ENCODE results near the gene CPEB3. TPM values are rescaled to one million over a fixed set of nuclear protein-coding genes. Genes with fewer than 3 reads are reported as not detected.

CPEB3 gene
- total RNA-seq, 2 donors from 2014 or later = 10.6 to 16.9 TPM

- Histone ChIP-seq H3K9me3 (no peaks in the 10 kb centered on the region), H3K27me3 (replicated peaks; ENCODE audit: insufficient read depth) (no peaks in the 10 kb centered on the region), H3K4me1 (replicated peaks) (no peaks in the 10 kb centered on the region), H3K36me3 (no peaks in the 10 kb centered on the region), H3K27ac (no peak overlapping the region), H3K4me3 (no peak overlapping the region)
- no peak for DNase-seq (ENCODE audit: low spot score)
- 93% methylated on average over 2 of the region's 2 CpGs for WGBS
- TF ChIP-seq POLR2A (IDR thresholded peaks at IDR 0.05) = no peak
- TF ChIP-seq CTCF (IDR thresholded peaks at IDR 0.05) = no peak
- TF ChIP-seq POLR2AphosphoS5 (IDR thresholded peaks at IDR 0.05) = no peak
- intact Hi-C loops (cut with DNase I) = no loop called here
These were observed 226.4 kb downstream of the CPEB3 start for GRCh38 chr10:92064506-92064905.

GRCh38 chr10:92062273-92062672 lies 228.6 kb downstream of the CPEB3 start:
- intact Hi-C loops (cut with DNase I) = no loop called here
- no peak overlapping the region for H3K4me3 ChIP-seq
- WGBS = 74% methylated on average over 1 of the region's 1 CpG

GRCh38 chr10:92054807-92055206 lies 236.1 kb downstream of the CPEB3 start:
- no peaks in the 10 kb centered on the region for H3K27me3 ChIP-seq (replicated peaks; ENCODE audit: insufficient read depth)
- no peaks in the 10 kb centered on the region for H3K36me3 ChIP-seq
- intact Hi-C loops (cut with DNase I) = no loop called here
- no peak overlapping the region for H3K4me3 ChIP-seq
- no peak overlapping the region for H3K27ac ChIP-seq
- H3K9me3 ChIP-seq = no peaks in the 10 kb centered on the region
- no peaks in the 10 kb centered on the region for H3K4me1 ChIP-seq (replicated peaks)
- DNase-seq (ENCODE audit: low spot score) = no peak
- TF ChIP-seq POLR2A (IDR thresholded peaks at IDR 0.05) = no peak
- TF ChIP-seq CTCF (IDR thresholded peaks at IDR 0.05) = no peak
- TF ChIP-seq POLR2AphosphoS5 (IDR thresholded peaks at IDR 0.05) = no peak

More at GRCh38 chr10:92062273-92062672, 228.6 kb downstream of the CPEB3 start:
- Histone ChIP-seq H3K27ac (no peak overlapping the region), H3K9me3 (no peaks in the 10 kb centered on the region), H3K36me3 (no peaks in the 10 kb centered on the region), H3K4me1 (replicated peaks) (no peaks in the 10 kb centered on the region), H3K27me3 (replicated peaks; ENCODE audit: insufficient read depth) (no peaks in the 10 kb centered on the region)
- no peak for DNase-seq (ENCODE audit: low spot score)
- TF ChIP-seq POLR2A (IDR thresholded peaks at IDR 0.05) (no peak), POLR2AphosphoS5 (IDR thresholded peaks at IDR 0.05) (no peak), CTCF (IDR thresholded peaks at IDR 0.05) (no peak)

- Histone ChIP-seq H3K4me3 (no peak overlapping the region), H3K36me3 (no peaks in the 10 kb centered on the region), H3K27me3 (replicated peaks; ENCODE audit: insufficient read depth) (no peaks in the 10 kb centered on the region), H3K4me1 (replicated peaks) (no peaks in the 10 kb centered on the region), H3K9me3 (no peaks in the 10 kb centered on the region), H3K27ac (no peak overlapping the region)
- intact Hi-C loops (cut with DNase I) = no loop called here
- DNase-seq (ENCODE audit: low spot score) = no peak
- no peak for TF ChIP-seq CTCF (IDR thresholded peaks at IDR 0.05)
- no peak for TF ChIP-seq POLR2AphosphoS5 (IDR thresholded peaks at IDR 0.05)
- TF ChIP-seq POLR2A (IDR thresholded peaks at IDR 0.05) = no peak
- 75% methylated on average over 5 of the region's 5 CpGs for WGBS
These were observed 238.1 kb downstream of the CPEB3 start for GRCh38 chr10:92052741-92053140.

GRCh38 chr10:92052088-92052487 lies 238.8 kb downstream of the CPEB3 start:
- WGBS = 71% methylated on average over 18 of the region's 18 CpGs
- Histone ChIP-seq H3K9me3 (no peaks in the 10 kb centered on the region), H3K36me3 (no peaks in the 10 kb centered on the region), H3K27ac (no peak overlapping the region), H3K4me3 (no peak overlapping the region), H3K27me3 (replicated peaks; ENCODE audit: insufficient read depth) (no peaks in the 10 kb centered on the region), H3K4me1 (replicated peaks) (no peaks in the 10 kb centered on the region)
- intact Hi-C loops (cut with DNase I) = no loop called here
- peak; percentile 24 for DNase-seq (ENCODE audit: low spot score)
- TF ChIP-seq POLR2A (IDR thresholded peaks at IDR 0.05) (no peak), CTCF (IDR thresholded peaks at IDR 0.05) (no peak), POLR2AphosphoS5 (IDR thresholded peaks at IDR 0.05) (no peak)

All from prostate gland (tissue), 2 donors.